HCT116 (cell line): ENCODE measurements around the gene FOXP1. TPM values are rescaled to one million over a fixed set of nuclear protein-coding genes. Genes with fewer than 3 reads are reported as not detected.

Experiments
- ATAC-seq: fragments of 200-7000 bp; cut with Tn5 transposase; 2 replicates; pipeline ENCODE4 v1.9.1; 2020; ENCODE audit warnings: mild to moderate bottlenecking, moderate library complexity
- BruUV-seq: library from RNA; stranded (reverse); fragments of 400-500 nt; replicated peaks from 2 replicates; lab custom pipeline; 2021; lab: Mats Ljungman, UMichigan
- CTCF ChIA-PET: fragments of 300-600 bp; sonication (Branson Sonifier 250); formaldehyde crosslinking; loops from one replicate; lab custom pipeline; 2021; ENCODE audit warnings: antibody characterized with exemption; lab: Charles Lee
- POLR2A ChIA-PET: fragments of 300-600, 350-600 bp; sonication (Branson Sonifier 250); formaldehyde crosslinking; loops from one replicate; lab custom pipeline; 2021; ENCODE audit warnings: antibody characterized with exemption; lab: Charles Lee
- RAD21 ChIA-PET, 2 experiments: fragments of 300-600 bp; sonication (Branson Sonifier 250); formaldehyde crosslinking; loops; one replicate each; lab custom pipeline; 2023; ENCODE audit warnings: low total read pairs in 2 of 2; ENCODE audit not compliant: uncharacterized antibody in 2 of 2, unreplicated experiment in 2 of 2, low non-redundant PET in 1 of 2; lab: Charles Lee
- DNase-seq: peaks from one replicate; pipeline ENCODE4 v3.0.0-alpha.2; 2010; ENCODE audit warnings: low read depth, low spot score
- H2AFZ ChIP-seq: fragments of 200-600 bp; shearing (Covaris generic), sonication (generic); 2 replicates; pipeline ENCODE4 v1.6.1; 2017; ENCODE audit warnings: low read depth, mixed run types, mixed read lengths, antibody characterized with exemption, low read length; ENCODE audit not compliant: poor library complexity, severe bottlenecking
- H3K27ac ChIP-seq: 2 replicates; pipeline ENCODE4 v1.5.1; 2012; ENCODE audit warnings: low read depth, low read length
- H3K27me3 ChIP-seq: fragments of 200-600 bp; sonication (generic); 2 replicates; pipeline ENCODE4 v1.6.1; 2016; ENCODE audit warnings: mixed run types, low read length, mixed read lengths; ENCODE audit not compliant: insufficient read depth
- H3K36me3 ChIP-seq, 2 experiments: fragments of 200-500 bp in 1 of 2; fragments of 200-600 bp in 1 of 2; sonication (Bioruptor generic) in 1 of 2; sonication (generic) in 1 of 2; 2 replicates each; pipeline versions ENCODE4 v1.5.1 to v1.6.1; 2014 to 2016; ENCODE audit warnings: low read length in 2 of 2, inconsistent platforms in 1 of 2, mixed read lengths in 1 of 2, mixed run types in 1 of 2; ENCODE audit not compliant: insufficient read depth in 2 of 2, control insufficient read depth in 1 of 2
- H3K4me1 ChIP-seq, 2 experiments: fragments of 200-600 bp in 1 of 2; sonication (generic) in 1 of 2; 2 replicates each; pipeline versions ENCODE4 v1.5.1 to v1.6.1; 2012 to 2017; ENCODE audit warnings: low read length in 2 of 2, inconsistent platforms in 1 of 2, mild to moderate bottlenecking in 1 of 2, mixed read lengths in 1 of 2, mixed run types in 1 of 2, moderate library complexity in 1 of 2; ENCODE audit not compliant: insufficient read depth in 2 of 2, control insufficient read depth in 1 of 2
- H3K4me2 ChIP-seq: fragments of 200-600 bp; sonication (generic); 2 replicates; pipeline ENCODE4 v1.6.1; 2017; ENCODE audit warnings: mixed run types, low read length, mixed read lengths
- H3K4me3 ChIP-seq, 2 experiments: fragments of 200-600 bp in 1 of 2; sonication (generic) in 1 of 2; replicated peaks in 1 of 2; 2 replicates each; pipeline ENCODE4 v1.5.1; 2011 to 2016; ENCODE audit warnings: low read length in 2 of 2, control low read depth in 1 of 2, low read depth in 1 of 2, mild to moderate bottlenecking in 1 of 2, mixed read lengths in 1 of 2, mixed run types in 1 of 2
- H3K79me2 ChIP-seq: fragments of 200-600 bp; sonication (generic); 2 replicates; pipeline ENCODE4 v1.6.1; 2017; ENCODE audit warnings: mild to moderate bottlenecking, mixed run types, low read length, moderate library complexity, mixed read lengths; ENCODE audit not compliant: insufficient read depth
- H3K9ac ChIP-seq: fragments of 200-600 bp; sonication (generic); 2 replicates; pipeline ENCODE4 v1.6.1; 2016; ENCODE audit warnings: low read length, mixed read lengths
- H3K9me2 ChIP-seq: fragments of 200-600 bp; sonication (generic), shearing (Covaris generic); 2 replicates; pipeline ENCODE4 v1.6.1; 2017; ENCODE audit warnings: mixed run types, mild to moderate bottlenecking, moderate library complexity; ENCODE audit not compliant: insufficient read depth
- H3K9me3 ChIP-seq, 2 experiments: fragments of 200-500 bp in 1 of 2; fragments of 200-600 bp in 1 of 2; sonication (Bioruptor generic) in 1 of 2; sonication (generic) in 1 of 2; 2 replicates each; pipeline ENCODE4 v1.6.1; 2014 to 2017; ENCODE audit warnings: low read length in 2 of 2, mixed read lengths in 2 of 2, inconsistent platforms in 1 of 2, low read depth in 1 of 2, mild to moderate bottlenecking in 1 of 2, mixed run types in 1 of 2, moderate library complexity in 1 of 2; ENCODE audit not compliant: control insufficient read depth in 1 of 2, insufficient read depth in 1 of 2
- H4K20me1 ChIP-seq: fragments of 200-600 bp; sonication (generic), shearing (Covaris generic); 2 replicates; pipeline ENCODE4 v1.6.1; 2017; ENCODE audit warnings: mixed run types, mild to moderate bottlenecking, moderate library complexity; ENCODE audit not compliant: insufficient read depth
- CBX3 ChIP-seq: IDR thresholded peaks from 2 replicates; pipeline ENCODE4 v1.6.1; 2012; ENCODE audit warnings: low read depth
- CEBPB ChIP-seq: IDR thresholded peaks from 2 replicates; pipeline ENCODE4 v1.6.1; 2012; ENCODE audit warnings: low read depth
- CTCF ChIP-seq, 3 experiments: fragments of 200-600 bp in 1 of 3; sonication (generic) in 1 of 3; IDR thresholded peaks in 2 of 3; conservative IDR thresholded peaks in 1 of 3; 2 replicates each; pipeline ENCODE4 v1.5.1; 2012 to 2017; ENCODE audit warnings: low read depth in 2 of 3, low read length in 2 of 3, antibody characterized with exemption in 1 of 3, borderline replicate concordance in 1 of 3, control low read depth in 1 of 3, mild to moderate bottlenecking in 1 of 3, mixed read lengths in 1 of 3, mixed run types in 1 of 3, moderate library complexity in 1 of 3; ENCODE audit not compliant: insufficient read depth in 1 of 3
- EGR1 ChIP-seq: IDR thresholded peaks from 2 replicates; pipeline ENCODE4 v1.6.1; 2012; ENCODE audit warnings: low read depth
- ELF1 ChIP-seq: IDR thresholded peaks from 2 replicates; pipeline ENCODE4 v1.6.1; 2012; ENCODE audit warnings: low read depth, borderline replicate concordance
- EZH2phosphoT487 ChIP-seq: fragments of 200-600 bp; IDR thresholded peaks from 2 replicates; pipeline ENCODE4 v1.6.1; 2018; ENCODE audit warnings: antibody characterized with exemption, borderline replicate concordance
- MAX ChIP-seq: IDR thresholded peaks from 2 replicates; pipeline ENCODE4 v1.6.1; 2012
- POLR2A ChIP-seq: IDR thresholded peaks from 2 replicates; pipeline ENCODE4 v1.7.0; 2011; ENCODE audit warnings: borderline replicate concordance; ENCODE audit not compliant: insufficient read depth, insufficient read length; ENCODE audit errors: extremely low read depth
- POLR2AphosphoS5 ChIP-seq: IDR thresholded peaks from 2 replicates; pipeline ENCODE4 v1.6.1; 2011; ENCODE audit warnings: mild to moderate bottlenecking, low read depth, low read length, moderate library complexity
- RAD21 ChIP-seq: IDR thresholded peaks from 2 replicates; pipeline ENCODE4 v1.6.1; 2012; ENCODE audit warnings: low read depth, mild to moderate bottlenecking
- SIN3A ChIP-seq: IDR thresholded peaks from 2 replicates; pipeline ENCODE4 v1.6.1; 2012; ENCODE audit warnings: low read depth
- SP1 ChIP-seq: IDR thresholded peaks from 2 replicates; pipeline ENCODE4 v1.6.1; 2012; ENCODE audit warnings: low read depth
- SRF ChIP-seq: IDR thresholded peaks from 2 replicates; pipeline ENCODE4 v1.6.1; 2012; ENCODE audit warnings: low read depth
- TCF7L2 ChIP-seq: IDR thresholded peaks from 2 replicates; pipeline ENCODE4 v1.7.0; 2011; ENCODE audit warnings: borderline replicate concordance, inconsistent platforms; ENCODE audit not compliant: insufficient read depth, insufficient read length; ENCODE audit errors: extremely low read depth
- YY1 ChIP-seq: IDR thresholded peaks from 2 replicates; pipeline ENCODE4 v1.6.1; 2011; ENCODE audit warnings: low read length, low read depth, moderate library complexity, mild to moderate bottlenecking; ENCODE audit not compliant: insufficient replicate concordance; ENCODE audit errors: extremely low read depth
- ZNF274 ChIP-seq: fragments of 200-500 bp; sonication (Bioruptor generic); IDR thresholded peaks from 2 replicates; pipeline ENCODE4 v1.6.1; 2014; ENCODE audit warnings: mild to moderate bottlenecking, low read depth, low read length, inconsistent platforms
- intact Hi-C: fragments of 100-400 bp; cut with micrococcal nuclease; formaldehyde crosslinking; loops from 2 replicates; pipeline ENCODE4 v1.10.0; 2022
- total RNA-seq: library from RNA; stranded (reverse); gene quantifications from one replicate; pipeline ENCODE4 v1.2.1, GENCODE V29; 2021; ENCODE audit not compliant: unreplicated experiment
- TF ChIP-seq, protein P1 (sequence below): IDR thresholded peaks from 2 replicates; pipeline ENCODE4 v1.6.1; 2012; ENCODE audit warnings: low read depth

The FOXP1 gene
- total RNA-seq, 1 experiment from 2014 or later, result 11.4 TPM

DNA sequence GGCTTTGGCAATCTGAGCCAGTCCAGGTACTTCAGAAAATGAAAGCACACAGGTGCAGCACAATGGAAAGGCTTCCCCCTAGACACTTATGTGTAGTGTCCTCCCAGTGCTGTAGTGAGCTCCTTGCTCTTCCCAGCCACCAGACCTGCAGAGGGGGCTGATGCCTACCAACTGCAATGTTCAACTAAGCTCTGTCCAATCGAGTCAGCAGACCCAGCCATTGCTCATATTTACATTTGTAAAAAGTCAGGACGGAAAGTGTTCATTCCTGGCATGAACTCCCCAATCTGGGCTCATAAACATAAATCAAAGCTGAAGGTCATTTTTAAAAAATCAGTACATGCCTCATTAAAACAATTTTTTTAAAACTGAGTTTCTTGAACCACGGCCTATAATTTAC is 73.0 kb downstream of the FOXP1 start:
- Histone ChIP-seq H3K9me2 (no peaks in the 10 kb centered on the region), H3K27ac (no peak overlapping the region), H4K20me1 (no peaks in the 10 kb centered on the region), H3K4me3 (no peak overlapping the region), H3K4me2 (no peak overlapping the region), H3K79me2 (no peaks in the 10 kb centered on the region), H3K27me3 (no peaks in the 10 kb centered on the region), H3K4me1 (peaks cover 0 to 5% of the 10 kb centered on the region in 2 experiments; a peak in 1 of 4 replicates), H3K9me3 (no peaks in the 10 kb centered on the region), H3K36me3 (no peaks in the 10 kb centered on the region), H3K9ac (no peak overlapping the region), H2AFZ (no peak overlapping the region)
- ChIA-PET POLR2A (no interaction called here), CTCF (no interaction called here), RAD21 (no interaction called here)
- no peak for TF ChIP-seq SP1
- TF ChIP-seq YY1, result no peak
- no peak for TF ChIP-seq MAX
- no peak for TF ChIP-seq CTCF (IDR thresholded peaks at IDR 0.05 in 2 of 3, conservative IDR thresholded peaks at IDR 0.05 in 1 of 3; ENCODE audit: borderline replicate concordance in 1 of 3, insufficient read depth in 1 of 3, low read depth in 2 of 3, low read length in 2 of 3)
- no peak for TF ChIP-seq SIN3A
- no peak for TF ChIP-seq EGR1
- TF ChIP-seq RAD21, result no peak
- no peak for TF ChIP-seq ZNF274
- TF ChIP-seq ELF1, result no peak
- no peak for TF ChIP-seq SRF
- no peak for TF ChIP-seq CEBPB
- TF ChIP-seq TCF7L2, result no peak
- TF ChIP-seq CBX3, result no peak
- no peak for TF ChIP-seq POLR2AphosphoS5
- no peak for TF ChIP-seq EZH2phosphoT487
- TF ChIP-seq POLR2A, result no peak
- TF ChIP-seq, protein P1, sequence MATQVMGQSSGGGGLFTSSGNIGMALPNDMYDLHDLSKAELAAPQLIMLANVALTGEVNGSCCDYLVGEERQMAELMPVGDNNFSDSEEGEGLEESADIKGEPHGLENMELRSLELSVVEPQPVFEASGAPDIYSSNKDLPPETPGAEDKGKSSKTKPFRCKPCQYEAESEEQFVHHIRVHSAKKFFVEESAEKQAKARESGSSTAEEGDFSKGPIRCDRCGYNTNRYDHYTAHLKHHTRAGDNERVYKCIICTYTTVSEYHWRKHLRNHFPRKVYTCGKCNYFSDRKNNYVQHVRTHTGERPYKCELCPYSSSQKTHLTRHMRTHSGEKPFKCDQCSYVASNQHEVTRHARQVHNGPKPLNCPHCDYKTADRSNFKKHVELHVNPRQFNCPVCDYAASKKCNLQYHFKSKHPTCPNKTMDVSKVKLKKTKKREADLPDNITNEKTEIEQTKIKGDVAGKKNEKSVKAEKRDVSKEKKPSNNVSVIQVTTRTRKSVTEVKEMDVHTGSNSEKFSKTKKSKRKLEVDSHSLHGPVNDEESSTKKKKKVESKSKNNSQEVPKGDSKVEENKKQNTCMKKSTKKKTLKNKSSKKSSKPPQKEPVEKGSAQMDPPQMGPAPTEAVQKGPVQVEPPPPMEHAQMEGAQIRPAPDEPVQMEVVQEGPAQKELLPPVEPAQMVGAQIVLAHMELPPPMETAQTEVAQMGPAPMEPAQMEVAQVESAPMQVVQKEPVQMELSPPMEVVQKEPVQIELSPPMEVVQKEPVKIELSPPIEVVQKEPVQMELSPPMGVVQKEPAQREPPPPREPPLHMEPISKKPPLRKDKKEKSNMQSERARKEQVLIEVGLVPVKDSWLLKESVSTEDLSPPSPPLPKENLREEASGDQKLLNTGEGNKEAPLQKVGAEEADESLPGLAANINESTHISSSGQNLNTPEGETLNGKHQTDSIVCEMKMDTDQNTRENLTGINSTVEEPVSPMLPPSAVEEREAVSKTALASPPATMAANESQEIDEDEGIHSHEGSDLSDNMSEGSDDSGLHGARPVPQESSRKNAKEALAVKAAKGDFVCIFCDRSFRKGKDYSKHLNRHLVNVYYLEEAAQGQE, result no peak
- intact Hi-C loops, result no loop called here
- DNase-seq, result no peak
- BruUV-seq, result no TSS peak
- no peak for ATAC-seq
